Epidermal melanocyte (primary cell): ENCODE results near the gene LPCAT1.

Source experiments
- DNase-seq: peaks from one replicate; pipeline ENCODE4 v3.0.0; 2011; ENCODE audit warnings: low spot score; ENCODE audit not compliant: insufficient read length

LPCAT1 gene

DNA sequence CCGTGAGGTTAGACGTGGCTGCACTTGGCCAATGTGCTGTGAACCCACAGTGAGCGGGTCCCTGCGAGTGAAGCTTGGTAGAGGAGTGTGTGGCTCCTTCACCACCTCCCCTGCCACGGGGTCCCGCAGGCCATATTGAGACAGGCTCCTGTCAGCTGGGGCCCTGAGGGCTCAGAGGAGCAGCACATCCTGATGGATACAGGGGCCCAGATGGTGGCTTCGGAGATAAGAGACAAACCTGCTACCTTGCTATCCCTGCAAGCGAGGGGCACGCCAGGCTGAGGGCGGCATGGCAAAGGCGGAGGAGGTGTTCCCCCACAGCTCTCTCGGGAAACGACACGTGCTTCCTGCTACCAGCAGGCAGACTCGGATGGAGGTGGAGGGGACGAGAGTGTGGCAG is 111.6 kb downstream of the LPCAT1 start:
- DNase-seq, result no peak
